ENCODE data around the gene MRPS21. TPM values are rescaled to one million over a fixed set of nuclear protein-coding genes. Genes with fewer than 3 reads are reported as not detected.

MRPS21 gene
- total RNA-seq, 1 donor from 2014 or later, result 81.5 TPM

- DNase-seq (ENCODE audit: extremely low spot score, unreplicated experiment), result peak; percentile 90
- Mint-ChIP-seq H3K36me3 (ENCODE audit: unreplicated experiment) (peaks cover 33% of the 10 kb centered on the region), H3K4me1 (ENCODE audit: unreplicated experiment) (peaks cover 19% of the 10 kb centered on the region), H3K4me3 (ENCODE audit: unreplicated experiment) (peak within 1 kb of the TSS; percentile 80), H3K27ac (ENCODE audit: unreplicated experiment) (peak within 1 kb of the TSS; percentile 79), H3K27me3 (ENCODE audit: unreplicated experiment) (peaks cover 4% of the 10 kb centered on the region), H3K9me3 (ENCODE audit: unreplicated experiment) (no peaks in the 10 kb centered on the region)
- TF ChIP-seq, protein P1, sequence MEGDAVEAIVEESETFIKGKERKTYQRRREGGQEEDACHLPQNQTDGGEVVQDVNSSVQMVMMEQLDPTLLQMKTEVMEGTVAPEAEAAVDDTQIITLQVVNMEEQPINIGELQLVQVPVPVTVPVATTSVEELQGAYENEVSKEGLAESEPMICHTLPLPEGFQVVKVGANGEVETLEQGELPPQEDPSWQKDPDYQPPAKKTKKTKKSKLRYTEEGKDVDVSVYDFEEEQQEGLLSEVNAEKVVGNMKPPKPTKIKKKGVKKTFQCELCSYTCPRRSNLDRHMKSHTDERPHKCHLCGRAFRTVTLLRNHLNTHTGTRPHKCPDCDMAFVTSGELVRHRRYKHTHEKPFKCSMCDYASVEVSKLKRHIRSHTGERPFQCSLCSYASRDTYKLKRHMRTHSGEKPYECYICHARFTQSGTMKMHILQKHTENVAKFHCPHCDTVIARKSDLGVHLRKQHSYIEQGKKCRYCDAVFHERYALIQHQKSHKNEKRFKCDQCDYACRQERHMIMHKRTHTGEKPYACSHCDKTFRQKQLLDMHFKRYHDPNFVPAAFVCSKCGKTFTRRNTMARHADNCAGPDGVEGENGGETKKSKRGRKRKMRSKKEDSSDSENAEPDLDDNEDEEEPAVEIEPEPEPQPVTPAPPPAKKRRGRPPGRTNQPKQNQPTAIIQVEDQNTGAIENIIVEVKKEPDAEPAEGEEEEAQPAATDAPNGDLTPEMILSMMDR (IDR thresholded peaks at IDR 0.05), result no peak
Observed at GRCh38 chr1:150281758-150282557, 11.7 kb upstream of the MRPS21 start, which contains the start of gene CIART. CIART (plus strand) TSS chr1:150282554; CDS start chr1:150283268, 714 bp downstream.

DNA sequence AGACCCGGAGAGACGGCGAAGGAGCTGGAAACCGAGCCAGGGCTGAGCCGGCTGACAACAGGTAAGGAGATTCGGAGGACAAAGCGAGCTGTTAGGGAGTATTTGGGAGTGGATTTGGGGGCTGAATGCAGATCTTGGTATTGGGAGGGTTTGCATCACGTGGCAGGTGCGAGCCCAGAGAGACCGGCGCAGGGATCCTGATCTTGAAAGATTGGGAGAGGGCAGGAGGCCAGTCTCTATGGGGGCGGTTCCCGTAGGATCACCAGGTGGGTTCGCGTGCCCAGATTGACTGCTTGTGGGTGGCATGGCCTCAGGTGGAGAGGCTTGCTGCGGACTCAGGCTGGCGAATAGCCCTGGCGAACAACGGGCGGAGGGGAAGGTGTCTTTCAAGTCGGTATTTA, 11.1 kb upstream of the MRPS21 start:
- Mint-ChIP-seq H3K9me3 (ENCODE audit: unreplicated experiment) (no peaks in the 10 kb centered on the region), H3K4me1 (ENCODE audit: unreplicated experiment) (peaks cover 19% of the 10 kb centered on the region), H3K27me3 (ENCODE audit: unreplicated experiment) (peaks cover 4% of the 10 kb centered on the region), H3K27ac (ENCODE audit: unreplicated experiment) (peak overlapping the region; percentile 58), H3K36me3 (ENCODE audit: unreplicated experiment) (peaks cover 33% of the 10 kb centered on the region), H3K4me3 (ENCODE audit: unreplicated experiment) (peak overlapping the region; percentile 80)
- TF ChIP-seq, protein P1 (IDR thresholded peaks at IDR 0.05), result no peak
- DNase-seq (ENCODE audit: extremely low spot score, unreplicated experiment), result no peak

DNA sequence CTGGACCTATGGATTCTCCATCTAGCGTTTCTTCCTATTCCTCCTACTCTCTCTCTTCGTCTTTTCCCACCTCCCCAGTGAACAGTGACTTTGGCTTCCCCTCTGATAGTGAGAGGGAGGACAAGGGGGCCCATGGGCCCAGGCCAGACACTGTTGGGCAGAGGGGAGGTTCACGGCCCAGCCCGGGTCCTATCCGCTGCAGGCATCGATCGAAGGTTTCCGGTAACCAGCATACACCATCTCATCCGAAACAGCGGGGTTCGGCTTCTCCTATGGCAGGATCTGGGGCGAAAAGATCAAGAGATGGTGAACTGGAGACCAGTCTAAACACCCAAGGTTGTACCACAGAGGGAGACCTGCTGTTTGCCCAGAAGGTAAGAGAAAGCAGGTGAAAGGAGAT, 10.4 kb upstream of the MRPS21 start:
- DNase-seq (ENCODE audit: extremely low spot score, unreplicated experiment), result no peak
- peaks cover 4% of the 10 kb centered on the region for H3K27me3 Mint-ChIP-seq (ENCODE audit: unreplicated experiment)
- H3K4me3 Mint-ChIP-seq (ENCODE audit: unreplicated experiment), result peak overlapping the region; percentile 53
- peaks cover 19% of the 10 kb centered on the region for H3K4me1 Mint-ChIP-seq (ENCODE audit: unreplicated experiment)
- H3K27ac Mint-ChIP-seq (ENCODE audit: unreplicated experiment), result peak overlapping the region; percentile 28
- no peaks in the 10 kb centered on the region for H3K9me3 Mint-ChIP-seq (ENCODE audit: unreplicated experiment)
- H3K36me3 Mint-ChIP-seq (ENCODE audit: unreplicated experiment), result peaks cover 29% of the 10 kb centered on the region
- TF ChIP-seq, protein P1 (IDR thresholded peaks at IDR 0.05), result no peak

GRCh38 chr1:150288382-150288781, 5.3 kb upstream of the MRPS21 start:
- no peaks in the 10 kb centered on the region for H3K9me3 Mint-ChIP-seq (ENCODE audit: unreplicated experiment)
- peaks cover 4% of the 10 kb centered on the region for H3K27me3 Mint-ChIP-seq (ENCODE audit: unreplicated experiment)
- DNase-seq (ENCODE audit: extremely low spot score, unreplicated experiment), result no peak
- no peak overlapping the region for H3K27ac Mint-ChIP-seq (ENCODE audit: unreplicated experiment)
- TF ChIP-seq, protein P1 (IDR thresholded peaks at IDR 0.05), result no peak
- peaks cover 11% of the 10 kb centered on the region for H3K36me3 Mint-ChIP-seq (ENCODE audit: unreplicated experiment)
- H3K4me3 Mint-ChIP-seq (ENCODE audit: unreplicated experiment), result no peak overlapping the region
- peaks cover 6% of the 10 kb centered on the region for H3K4me1 Mint-ChIP-seq (ENCODE audit: unreplicated experiment)

- TF ChIP-seq, protein P1 (IDR thresholded peaks at IDR 0.05), result no peak
- no peak for DNase-seq (ENCODE audit: extremely low spot score, unreplicated experiment)
- no peak overlapping the region for H3K27ac Mint-ChIP-seq (ENCODE audit: unreplicated experiment)
- no peaks in the 10 kb centered on the region for H3K9me3 Mint-ChIP-seq (ENCODE audit: unreplicated experiment)
- peaks cover 4% of the 10 kb centered on the region for H3K27me3 Mint-ChIP-seq (ENCODE audit: unreplicated experiment)
- peaks cover 8% of the 10 kb centered on the region for H3K4me1 Mint-ChIP-seq (ENCODE audit: unreplicated experiment)
- peaks cover 11% of the 10 kb centered on the region for H3K36me3 Mint-ChIP-seq (ENCODE audit: unreplicated experiment)
- no peak overlapping the region for H3K4me3 Mint-ChIP-seq (ENCODE audit: unreplicated experiment)
Observed at GRCh38 chr1:150288822-150289221, 4.8 kb upstream of the MRPS21 start.

All from osteocyte (in vitro differentiated cells).